GM13977 (cell line): Measurements from ENCODE around the gene SLIT1.

ENCODE experiments used
- DNase-seq: peaks from one replicate; pipeline ENCODE4 v3.0.0; 2012; ENCODE audit warnings: low spot score
- in situ Hi-C: fragments of 300-500 bp; cut with MboI; formaldehyde crosslinking; loops from one replicate; pipeline ENCODE4 v1.12.0; 2022; ENCODE audit warnings: low sequenced_read_pairs, low pct_unique_long_range_greater_than_20kb, mixed read lengths, inconsistent platforms; ENCODE audit not compliant: unreplicated experiment
- TF ChIP-seq, protein P1 (sequence below): IDR thresholded peaks from 2 replicates; pipeline ENCODE4 v1.5.1; 2012; ENCODE audit warnings: mild to moderate bottlenecking, control low read depth; ENCODE audit not compliant: insufficient read depth; ENCODE audit errors: extremely low read depth, missing control alignments

Gene SLIT1

DNA sequence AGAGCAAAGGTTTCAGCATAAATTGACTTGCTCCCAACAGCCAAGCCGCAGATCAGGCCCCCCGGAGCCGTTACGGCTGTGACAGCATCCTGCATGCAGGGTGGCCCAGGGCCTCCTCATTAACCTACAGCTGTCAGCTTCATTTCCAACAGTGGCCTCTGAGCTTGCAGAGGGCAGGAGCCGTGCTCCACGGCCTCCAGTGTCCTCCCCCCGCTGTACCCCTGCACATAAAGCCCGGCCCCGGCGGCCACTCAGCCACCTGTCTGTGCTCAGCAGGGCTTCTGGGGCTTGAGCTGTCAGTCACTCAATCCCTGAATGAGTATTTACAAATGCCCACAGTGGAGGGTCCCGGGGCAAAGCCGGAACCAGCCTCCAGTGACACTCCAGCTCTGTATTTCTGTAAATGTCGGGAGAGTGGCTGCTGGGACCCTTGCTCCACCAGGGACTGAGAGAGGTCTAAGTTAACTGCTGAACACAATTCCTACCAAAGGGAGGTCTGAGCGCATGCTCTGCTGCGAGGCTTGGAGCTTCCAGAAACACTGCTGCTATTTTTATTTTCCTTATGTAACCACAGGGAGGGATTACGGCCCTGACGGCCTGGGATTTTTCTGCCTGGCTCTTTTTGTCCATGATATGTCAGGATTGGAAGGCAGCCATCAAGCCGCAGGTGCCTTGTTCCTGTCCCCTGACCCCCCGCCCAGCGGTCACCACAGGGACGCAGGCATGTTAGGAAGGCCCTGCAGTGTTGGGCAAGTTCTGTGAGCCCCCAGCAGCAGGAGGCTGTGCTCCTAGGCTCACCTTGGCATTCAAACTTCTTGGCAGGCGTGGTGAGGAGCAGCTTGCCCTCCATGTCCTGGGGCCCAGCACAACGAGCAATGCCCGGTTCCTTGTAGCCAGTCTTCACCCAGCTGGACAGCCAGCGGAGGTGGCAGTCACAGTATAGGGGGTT is 165.0 kb downstream of the SLIT1 start:
- no peak for DNase-seq
- in situ Hi-C loops: no loop called here
- TF ChIP-seq, protein P1, sequence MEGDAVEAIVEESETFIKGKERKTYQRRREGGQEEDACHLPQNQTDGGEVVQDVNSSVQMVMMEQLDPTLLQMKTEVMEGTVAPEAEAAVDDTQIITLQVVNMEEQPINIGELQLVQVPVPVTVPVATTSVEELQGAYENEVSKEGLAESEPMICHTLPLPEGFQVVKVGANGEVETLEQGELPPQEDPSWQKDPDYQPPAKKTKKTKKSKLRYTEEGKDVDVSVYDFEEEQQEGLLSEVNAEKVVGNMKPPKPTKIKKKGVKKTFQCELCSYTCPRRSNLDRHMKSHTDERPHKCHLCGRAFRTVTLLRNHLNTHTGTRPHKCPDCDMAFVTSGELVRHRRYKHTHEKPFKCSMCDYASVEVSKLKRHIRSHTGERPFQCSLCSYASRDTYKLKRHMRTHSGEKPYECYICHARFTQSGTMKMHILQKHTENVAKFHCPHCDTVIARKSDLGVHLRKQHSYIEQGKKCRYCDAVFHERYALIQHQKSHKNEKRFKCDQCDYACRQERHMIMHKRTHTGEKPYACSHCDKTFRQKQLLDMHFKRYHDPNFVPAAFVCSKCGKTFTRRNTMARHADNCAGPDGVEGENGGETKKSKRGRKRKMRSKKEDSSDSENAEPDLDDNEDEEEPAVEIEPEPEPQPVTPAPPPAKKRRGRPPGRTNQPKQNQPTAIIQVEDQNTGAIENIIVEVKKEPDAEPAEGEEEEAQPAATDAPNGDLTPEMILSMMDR: no peak

DNA sequence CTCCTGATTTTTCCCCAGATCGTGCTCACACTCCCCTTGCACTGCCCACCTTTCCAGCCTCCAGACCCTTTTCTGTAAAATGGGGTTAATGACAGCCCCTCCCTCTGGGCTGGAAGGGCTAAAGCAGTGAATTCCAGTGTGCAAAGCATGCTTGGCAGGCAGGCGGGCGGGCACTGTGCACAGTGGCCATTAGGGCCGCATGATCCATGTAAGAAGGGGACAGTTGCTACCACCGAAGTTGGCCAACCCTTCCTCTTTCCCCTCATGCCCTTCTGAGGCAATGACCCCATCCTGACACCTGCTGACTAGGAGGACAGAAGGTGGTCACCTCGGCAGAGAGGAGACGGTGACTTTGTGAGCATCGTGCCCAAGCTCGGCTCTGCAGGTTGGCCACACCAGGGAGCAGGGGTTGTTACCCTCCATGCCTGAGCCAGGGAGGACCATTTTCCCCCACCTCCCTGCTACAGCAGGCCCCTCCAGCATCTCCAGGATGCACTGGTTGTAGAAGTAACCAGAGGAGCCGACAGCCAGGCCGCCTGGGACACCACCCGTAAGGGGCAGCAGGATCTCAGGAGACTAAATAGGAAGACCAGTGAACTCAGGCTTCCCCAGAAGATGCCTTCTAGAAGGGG is 166.4 kb downstream of the SLIT1 start:
- in situ Hi-C loops: no loop called here
- DNase-seq: no peak
- TF ChIP-seq, protein P1: no peak

DNA sequence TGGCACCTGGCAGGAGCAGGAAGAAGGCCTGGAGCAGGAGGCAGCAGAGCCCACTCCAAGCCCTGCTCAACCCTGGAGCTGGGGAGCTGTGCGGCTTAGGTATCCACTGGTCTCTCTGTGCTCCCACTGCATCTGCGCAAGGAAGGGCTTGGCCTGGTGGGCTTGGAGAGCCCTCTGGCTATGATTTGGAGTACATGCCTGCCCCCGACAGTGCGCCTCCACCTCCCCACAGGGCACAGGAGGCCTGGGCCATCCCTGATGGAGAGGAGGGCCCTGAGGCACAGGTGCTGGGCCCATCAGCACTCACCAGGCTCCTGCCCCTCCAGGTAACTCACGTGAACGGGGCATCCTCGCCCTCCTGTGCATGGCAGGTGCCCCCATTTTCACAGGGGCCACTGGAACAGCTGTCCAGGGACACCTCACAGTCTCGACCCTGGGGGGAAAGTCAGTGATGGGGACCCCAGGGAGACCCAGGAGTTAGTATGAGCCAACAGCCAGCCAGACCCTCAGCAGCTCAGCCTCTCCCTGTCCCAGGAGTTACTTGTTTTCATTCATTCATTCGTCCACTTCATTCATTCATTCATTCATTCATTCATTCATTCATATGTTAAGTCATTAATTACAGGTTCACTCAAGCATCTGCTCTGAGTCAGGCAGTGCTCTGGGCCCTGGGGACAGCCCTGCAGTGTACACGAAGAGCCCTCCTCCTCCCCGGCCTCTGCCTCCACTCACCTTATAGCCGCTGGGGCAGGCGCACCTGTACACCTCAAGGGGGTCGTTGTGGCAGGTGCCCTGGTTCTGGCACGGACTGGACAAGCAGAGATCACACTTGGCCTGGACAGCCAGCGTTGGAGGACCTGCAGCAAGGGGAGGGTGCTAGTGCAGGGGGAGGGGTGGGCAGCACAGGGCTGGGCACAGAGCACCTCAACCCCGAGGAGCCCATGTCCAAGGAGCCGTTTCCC is 167.2 kb downstream of the SLIT1 start:
- in situ Hi-C loops: no loop called here
- DNase-seq: no peak
- TF ChIP-seq, protein P1: peak; percentile 8

DNA sequence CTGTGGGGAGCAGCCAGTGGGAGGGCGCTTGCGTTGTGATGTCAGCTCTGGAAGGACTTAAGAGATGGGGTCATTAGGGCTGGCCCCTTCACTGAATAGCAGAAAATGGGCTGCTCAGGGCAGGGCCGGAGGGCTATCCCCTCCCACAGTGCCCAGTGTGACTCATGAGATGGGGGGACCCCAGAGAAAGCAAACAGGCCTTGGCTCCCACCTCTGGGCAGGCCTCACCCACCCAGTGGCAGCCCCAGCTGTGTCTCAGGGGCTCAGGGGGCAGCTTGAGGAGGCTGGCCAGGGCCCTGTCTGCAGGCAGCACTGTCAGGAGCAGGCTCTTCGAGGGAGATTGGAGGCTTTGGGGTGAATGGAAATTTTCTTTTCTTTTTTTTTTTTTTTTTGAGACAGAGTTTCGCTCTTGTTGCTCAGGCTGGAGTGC is 168.3 kb downstream of the SLIT1 start:
- no peak for DNase-seq
- in situ Hi-C loops: no loop called here
- TF ChIP-seq, protein P1: no peak

DNA sequence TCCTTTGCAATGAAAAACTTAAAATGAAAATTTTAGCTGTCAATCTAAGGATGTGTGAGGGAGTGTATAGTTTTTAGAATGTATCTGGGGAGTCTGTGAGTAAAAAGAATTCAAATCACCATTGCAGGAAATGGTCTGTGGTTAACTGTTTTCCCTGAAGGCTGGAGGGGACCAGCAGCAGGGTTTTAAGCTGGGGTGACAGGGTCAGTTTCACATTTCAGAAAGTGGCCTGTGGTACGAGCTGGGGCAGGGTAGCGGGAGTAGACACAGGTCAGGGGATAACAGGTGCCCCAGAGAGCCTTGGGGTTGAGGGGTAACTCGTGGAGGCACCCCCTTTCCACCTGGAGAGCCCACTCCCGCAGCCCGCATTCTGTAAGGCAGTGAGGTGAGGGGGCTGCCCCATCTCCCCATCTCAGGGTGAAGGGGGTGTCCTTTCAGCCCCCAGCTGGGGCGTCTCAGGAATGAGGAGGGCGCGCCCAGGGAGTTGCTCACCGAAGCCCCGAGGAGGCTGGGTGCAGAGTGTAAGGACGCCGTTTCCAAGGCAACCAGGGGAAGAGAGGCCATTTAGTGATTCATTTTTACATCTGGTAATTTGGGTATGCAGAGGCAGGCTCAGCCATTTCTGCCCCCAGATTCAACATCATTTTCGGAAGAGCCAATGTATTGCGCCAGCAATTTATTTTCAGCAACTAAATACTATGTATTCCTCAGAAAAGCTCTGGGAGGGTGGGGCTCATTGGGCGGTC is 168.9 kb downstream of the SLIT1 start:
- peak; percentile 76 for DNase-seq
- in situ Hi-C loops: no loop called here

More for the DNA sequence above, 168.9 kb downstream of the SLIT1 start:
- TF ChIP-seq, protein P1: no peak
